Neural progenitor cell (in vitro differentiated cells): ENCODE data around the gene KIF3B. TPM values are rescaled to one million over a fixed set of nuclear protein-coding genes. Genes with fewer than 3 reads are reported as not detected.

Source experiments
- DNase-seq: peaks from one replicate; pipeline ENCODE4 v3.0.0-alpha.2; 2016; ENCODE audit warnings: low spot score
- H2AFZ ChIP-seq: fragments of 200-600 bp; sonication (generic); replicated peaks from 2 replicates; pipeline ENCODE4 v1.6.1; 2016; ENCODE audit warnings: antibody characterized with exemption
- H3F3A ChIP-seq: fragments of 200-600 bp; sonication (generic); 2 replicates; pipeline ENCODE4 v1.6.1; 2016; ENCODE audit warnings: antibody characterized with exemption, low read depth
- H3K27ac ChIP-seq: fragments of 200-600 bp; sonication (generic); 2 replicates; pipeline ENCODE4 v1.5.1; 2016; ENCODE audit warnings: mild to moderate bottlenecking
- H3K27me3 ChIP-seq: fragments of 200-600 bp; sonication (generic); 2 replicates; pipeline ENCODE4 v1.6.1; 2016; ENCODE audit warnings: mild to moderate bottlenecking, moderate library complexity
- H3K36me3 ChIP-seq: fragments of 200-600 bp; sonication (generic); 2 replicates; pipeline ENCODE4 v1.5.1; 2016
- H3K4me1 ChIP-seq: fragments of 200-600 bp; sonication (generic); 2 replicates; pipeline ENCODE4 v1.6.1; 2016; ENCODE audit warnings: mixed run types
- H3K4me2 ChIP-seq: fragments of 200-600 bp; sonication (generic); 2 replicates; pipeline ENCODE4 v1.6.1; 2016
- H3K4me3 ChIP-seq: fragments of 200-600 bp; sonication (generic); 2 replicates; pipeline ENCODE4 v1.5.1; 2016
- H3K79me2 ChIP-seq: fragments of 200-600 bp; sonication (generic); 2 replicates; pipeline ENCODE4 v1.6.1; 2016; ENCODE audit warnings: low read depth
- H3K9ac ChIP-seq: fragments of 200-600 bp; sonication (generic); 2 replicates; pipeline ENCODE4 v1.6.1; 2016
- H3K9me3 ChIP-seq: fragments of 200-600 bp; sonication (generic); 2 replicates; pipeline ENCODE4 v1.5.1; 2016; ENCODE audit warnings: low read depth
- H4K20me1 ChIP-seq: fragments of 200-600 bp; sonication (generic); 2 replicates; pipeline ENCODE4 v1.6.1; 2016; ENCODE audit warnings: low read depth
- H3K27ac Mint-ChIP-seq: 3 replicates; pipeline ENCODE4 v1.8.0; 2021; ENCODE audit warnings: mixed read lengths
- H3K27me3 Mint-ChIP-seq: 2 replicates; pipeline ENCODE4 v1.8.0; 2022; ENCODE audit warnings: low read depth, mild to moderate bottlenecking, inconsistent platforms, moderate library complexity, mixed read lengths; ENCODE audit not compliant: insufficient read depth
- H3K36me3 Mint-ChIP-seq: 3 replicates; pipeline ENCODE4 v1.8.0; 2021; ENCODE audit warnings: mixed read lengths
- H3K4me1 Mint-ChIP-seq: 3 replicates; pipeline ENCODE4 v1.8.0; 2021; ENCODE audit warnings: mixed read lengths
- H3K4me3 Mint-ChIP-seq: 3 replicates; pipeline ENCODE4 v1.8.0; 2021; ENCODE audit warnings: mild to moderate bottlenecking, moderate library complexity, mixed read lengths
- H3K9me3 Mint-ChIP-seq: 3 replicates; pipeline ENCODE4 v1.8.0; 2020; ENCODE audit warnings: mixed read lengths
- EZH2 ChIP-seq: fragments of 200-600 bp; sonication (generic); IDR thresholded peaks from 2 replicates; pipeline ENCODE4 v1.6.1; 2017; ENCODE audit warnings: antibody characterized with exemption, mild to moderate bottlenecking, moderate library complexity
- EZH2phosphoT487 ChIP-seq: fragments of 200-600 bp; sonication (generic); IDR thresholded peaks from 2 replicates; pipeline ENCODE4 v1.6.1; 2017; ENCODE audit warnings: antibody characterized with exemption
- total RNA-seq: library from RNA; depleted of rRNA; stranded (reverse); fragments of >200 nt; gene quantifications from 2 replicates; pipeline ENCODE4 v1.2.3, GENCODE V29; 2015; ENCODE audit warnings: low replicate concordance
- TF ChIP-seq, protein P1 (sequence below): fragments of 200-600 bp; sonication (generic); IDR thresholded peaks from 2 replicates; pipeline ENCODE4 v1.5.1; 2017; ENCODE audit warnings: antibody characterized with exemption, mild to moderate bottlenecking

Gene KIF3B
- total RNA-seq, 1 donor from 2014 or later: 16.8 TPM

DNA sequence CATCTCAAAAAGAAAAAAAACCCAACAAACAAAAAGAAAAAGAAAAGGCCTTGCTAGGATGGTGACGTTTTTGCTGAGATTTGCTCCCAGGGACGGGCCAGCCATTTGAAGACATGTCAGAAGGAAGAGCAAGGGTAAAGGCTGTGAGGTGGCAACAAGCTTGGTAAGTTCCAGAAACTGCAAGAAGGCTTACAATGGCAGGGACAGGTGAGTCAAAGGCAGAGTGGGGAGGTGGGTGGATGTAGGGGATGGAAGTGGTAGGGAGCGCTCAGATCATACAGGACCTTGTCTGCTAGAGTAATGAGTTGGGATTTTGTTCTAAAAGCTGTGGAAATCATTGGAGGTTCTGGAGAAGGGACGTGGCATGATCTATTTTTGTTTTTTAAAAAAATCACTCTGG is 4.3 kb downstream of the KIF3B start:
- Histone ChIP-seq H3K4me3 (no peak overlapping the region), H3K27me3 (no peaks in the 10 kb centered on the region), H3F3A (no peaks in the 10 kb centered on the region), H3K4me2 (no peak overlapping the region), H3K27ac (no peak overlapping the region), H3K4me1 (peaks cover 7% of the 10 kb centered on the region), H2AFZ (no peak overlapping the region), H4K20me1 (peaks cover 20% of the 10 kb centered on the region), H3K9me3 (no peaks in the 10 kb centered on the region), H3K9ac (no peak overlapping the region), H3K79me2 (peaks cover 59% of the 10 kb centered on the region), H3K36me3 (no peaks in the 10 kb centered on the region)
- no peak for DNase-seq
- H3K9me3 Mint-ChIP-seq: no peaks in the 10 kb centered on the region
- peaks cover 3% of the 10 kb centered on the region for H3K27me3 Mint-ChIP-seq
- no peak overlapping the region for H3K27ac Mint-ChIP-seq
- H3K4me1 Mint-ChIP-seq: peaks cover 12% of the 10 kb centered on the region
- no peak overlapping the region for H3K4me3 Mint-ChIP-seq
- TF ChIP-seq, protein P1, sequence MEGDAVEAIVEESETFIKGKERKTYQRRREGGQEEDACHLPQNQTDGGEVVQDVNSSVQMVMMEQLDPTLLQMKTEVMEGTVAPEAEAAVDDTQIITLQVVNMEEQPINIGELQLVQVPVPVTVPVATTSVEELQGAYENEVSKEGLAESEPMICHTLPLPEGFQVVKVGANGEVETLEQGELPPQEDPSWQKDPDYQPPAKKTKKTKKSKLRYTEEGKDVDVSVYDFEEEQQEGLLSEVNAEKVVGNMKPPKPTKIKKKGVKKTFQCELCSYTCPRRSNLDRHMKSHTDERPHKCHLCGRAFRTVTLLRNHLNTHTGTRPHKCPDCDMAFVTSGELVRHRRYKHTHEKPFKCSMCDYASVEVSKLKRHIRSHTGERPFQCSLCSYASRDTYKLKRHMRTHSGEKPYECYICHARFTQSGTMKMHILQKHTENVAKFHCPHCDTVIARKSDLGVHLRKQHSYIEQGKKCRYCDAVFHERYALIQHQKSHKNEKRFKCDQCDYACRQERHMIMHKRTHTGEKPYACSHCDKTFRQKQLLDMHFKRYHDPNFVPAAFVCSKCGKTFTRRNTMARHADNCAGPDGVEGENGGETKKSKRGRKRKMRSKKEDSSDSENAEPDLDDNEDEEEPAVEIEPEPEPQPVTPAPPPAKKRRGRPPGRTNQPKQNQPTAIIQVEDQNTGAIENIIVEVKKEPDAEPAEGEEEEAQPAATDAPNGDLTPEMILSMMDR: no peak
- no peak for TF ChIP-seq EZH2phosphoT487
- H3K36me3 Mint-ChIP-seq: no peaks in the 10 kb centered on the region

DNA sequence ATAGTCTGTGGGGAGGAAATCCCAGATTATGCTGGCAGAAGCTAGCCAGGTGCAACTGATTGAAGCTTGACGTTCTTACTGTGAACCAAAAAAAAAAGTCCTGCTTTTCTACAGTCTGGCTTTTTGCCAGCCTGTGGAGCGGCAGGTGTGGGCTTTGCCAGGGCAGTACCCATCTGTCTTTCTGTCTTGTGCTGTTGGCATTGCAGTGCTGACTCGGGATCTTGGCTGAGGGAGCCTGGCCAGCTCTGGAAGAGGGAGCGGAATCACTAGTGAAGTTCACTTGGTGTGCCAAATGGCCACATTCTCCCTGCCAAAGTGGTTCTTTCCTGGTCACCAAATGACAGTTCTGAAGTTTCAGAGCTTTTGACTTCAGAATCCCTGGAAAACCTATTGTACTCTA is 5.0 kb downstream of the KIF3B start:
- Histone ChIP-seq H3K4me2 (no peak overlapping the region), H3K27me3 (no peaks in the 10 kb centered on the region), H3K4me1 (peaks cover 7% of the 10 kb centered on the region), H3K36me3 (no peaks in the 10 kb centered on the region), H2AFZ (no peak overlapping the region), H3K79me2 (peaks cover 66% of the 10 kb centered on the region), H3K9ac (no peak overlapping the region), H3K9me3 (no peaks in the 10 kb centered on the region), H4K20me1 (peaks cover 20% of the 10 kb centered on the region), H3K4me3 (no peak overlapping the region), H3F3A (no peaks in the 10 kb centered on the region), H3K27ac (no peak overlapping the region)
- Mint-ChIP-seq H3K4me1 (peaks cover 10% of the 10 kb centered on the region), H3K9me3 (no peaks in the 10 kb centered on the region), H3K36me3 (no peaks in the 10 kb centered on the region), H3K27ac (no peak overlapping the region), H3K27me3 (no peaks in the 10 kb centered on the region), H3K4me3 (no peak overlapping the region)
- no peak for TF ChIP-seq EZH2
- no peak for TF ChIP-seq EZH2phosphoT487
- TF ChIP-seq, protein P1: no peak
- DNase-seq: no peak

DNA sequence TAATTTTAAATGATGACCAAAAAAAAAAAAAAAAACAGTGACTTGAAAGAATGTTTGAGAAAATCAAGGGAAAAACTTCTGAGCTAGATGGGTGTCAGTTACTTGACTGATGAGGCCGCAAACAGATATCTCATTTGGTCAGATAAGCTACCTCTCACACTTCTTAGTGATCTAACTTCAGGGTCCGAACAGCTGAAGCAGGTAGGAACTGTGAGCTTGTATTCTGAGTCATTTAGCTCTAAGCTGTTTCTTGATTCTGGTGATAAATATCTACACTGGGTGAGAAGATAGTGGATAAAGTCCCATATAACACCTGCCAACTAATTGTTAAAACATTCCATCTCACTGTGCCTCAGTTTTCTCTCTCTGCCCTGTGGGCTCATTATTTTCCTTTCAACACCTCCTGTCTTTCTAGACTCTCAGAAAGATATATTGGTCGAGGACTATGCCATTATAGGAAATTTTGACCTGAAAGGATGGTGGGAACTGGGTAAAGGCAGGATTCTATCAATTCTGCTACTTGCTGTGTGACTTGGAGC is 7.7 kb downstream of the KIF3B start:
- peaks cover 15% of the 10 kb centered on the region for H4K20me1 ChIP-seq
- H2AFZ ChIP-seq: no peak overlapping the region
- TF ChIP-seq EZH2: no peak
- TF ChIP-seq, protein P1: no peak
- no peak for TF ChIP-seq EZH2phosphoT487
- no peak overlapping the region for H3K4me3 Mint-ChIP-seq
- H3K4me1 Mint-ChIP-seq: no peaks in the 10 kb centered on the region
- H3K4me1 ChIP-seq: no peaks in the 10 kb centered on the region
- H3K9me3 Mint-ChIP-seq: no peaks in the 10 kb centered on the region
- H3F3A ChIP-seq: no peaks in the 10 kb centered on the region
- H3K27me3 Mint-ChIP-seq: no peaks in the 10 kb centered on the region
- H3K9me3 ChIP-seq: no peaks in the 10 kb centered on the region
- H3K4me2 ChIP-seq: no peak overlapping the region
- H3K9ac ChIP-seq: no peak overlapping the region
- H3K27ac Mint-ChIP-seq: no peak overlapping the region
- no peak for DNase-seq
- H3K36me3 Mint-ChIP-seq: no peaks in the 10 kb centered on the region
- H3K27ac ChIP-seq: no peak overlapping the region
- no peaks in the 10 kb centered on the region for H3K36me3 ChIP-seq
- no peak overlapping the region for H3K4me3 ChIP-seq
- no peaks in the 10 kb centered on the region for H3K27me3 ChIP-seq
- H3K79me2 ChIP-seq: peaks cover 44% of the 10 kb centered on the region
